ENCODE measurements around the gene MARF1. TPM values are rescaled to one million over a fixed set of nuclear protein-coding genes. Genes with fewer than 3 reads are reported as not detected.
A peak's percentile ranks its signal among the peaks of the same experiment; 100 is the strongest.
"Not testable (repeated sequence)": the region's sequence is repeated elsewhere in the genome, so short reads cannot be mapped to it uniquely, and the experiment has no call there.

Gene MARF1, protein sequence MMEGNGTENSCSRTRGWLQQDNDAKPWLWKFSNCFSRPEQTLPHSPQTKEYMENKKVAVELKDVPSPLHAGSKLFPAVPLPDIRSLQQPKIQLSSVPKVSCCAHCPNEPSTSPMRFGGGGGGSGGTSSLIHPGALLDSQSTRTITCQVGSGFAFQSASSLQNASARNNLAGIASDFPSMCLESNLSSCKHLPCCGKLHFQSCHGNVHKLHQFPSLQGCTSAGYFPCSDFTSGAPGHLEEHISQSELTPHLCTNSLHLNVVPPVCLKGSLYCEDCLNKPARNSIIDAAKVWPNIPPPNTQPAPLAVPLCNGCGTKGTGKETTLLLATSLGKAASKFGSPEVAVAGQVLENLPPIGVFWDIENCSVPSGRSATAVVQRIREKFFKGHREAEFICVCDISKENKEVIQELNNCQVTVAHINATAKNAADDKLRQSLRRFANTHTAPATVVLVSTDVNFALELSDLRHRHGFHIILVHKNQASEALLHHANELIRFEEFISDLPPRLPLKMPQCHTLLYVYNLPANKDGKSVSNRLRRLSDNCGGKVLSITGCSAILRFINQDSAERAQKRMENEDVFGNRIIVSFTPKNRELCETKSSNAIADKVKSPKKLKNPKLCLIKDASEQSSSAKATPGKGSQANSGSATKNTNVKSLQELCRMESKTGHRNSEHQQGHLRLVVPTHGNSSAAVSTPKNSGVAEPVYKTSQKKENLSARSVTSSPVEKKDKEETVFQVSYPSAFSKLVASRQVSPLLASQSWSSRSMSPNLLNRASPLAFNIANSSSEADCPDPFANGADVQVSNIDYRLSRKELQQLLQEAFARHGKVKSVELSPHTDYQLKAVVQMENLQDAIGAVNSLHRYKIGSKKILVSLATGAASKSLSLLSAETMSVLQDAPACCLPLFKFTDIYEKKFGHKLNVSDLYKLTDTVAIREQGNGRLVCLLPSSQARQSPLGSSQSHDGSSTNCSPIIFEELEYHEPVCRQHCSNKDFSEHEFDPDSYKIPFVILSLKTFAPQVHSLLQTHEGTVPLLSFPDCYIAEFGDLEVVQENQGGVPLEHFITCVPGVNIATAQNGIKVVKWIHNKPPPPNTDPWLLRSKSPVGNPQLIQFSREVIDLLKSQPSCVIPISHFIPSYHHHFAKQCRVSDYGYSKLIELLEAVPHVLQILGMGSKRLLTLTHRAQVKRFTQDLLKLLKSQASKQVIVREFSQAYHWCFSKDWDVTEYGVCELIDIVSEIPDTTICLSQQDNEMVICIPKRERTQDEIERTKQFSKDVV (N-terminal part only)
- polyA plus RNA-seq (2012; ENCODE audit: insufficient read depth, insufficient read length), result 21.7 TPM

- DNase-seq (ENCODE audit: low read depth, low spot score), result peak; percentile 85
- peak within 1 kb of the TSS; percentile 88 for H3K4me3 ChIP-seq (ENCODE audit: low read length)
Observed at GRCh38 chr16:15643048-15643945, at the start of gene MARF1. TSS of gene MARF1 (minus strand) at chr16:15643154. CDS start at chr16:15639233, 3,921 bp downstream.

DNA sequence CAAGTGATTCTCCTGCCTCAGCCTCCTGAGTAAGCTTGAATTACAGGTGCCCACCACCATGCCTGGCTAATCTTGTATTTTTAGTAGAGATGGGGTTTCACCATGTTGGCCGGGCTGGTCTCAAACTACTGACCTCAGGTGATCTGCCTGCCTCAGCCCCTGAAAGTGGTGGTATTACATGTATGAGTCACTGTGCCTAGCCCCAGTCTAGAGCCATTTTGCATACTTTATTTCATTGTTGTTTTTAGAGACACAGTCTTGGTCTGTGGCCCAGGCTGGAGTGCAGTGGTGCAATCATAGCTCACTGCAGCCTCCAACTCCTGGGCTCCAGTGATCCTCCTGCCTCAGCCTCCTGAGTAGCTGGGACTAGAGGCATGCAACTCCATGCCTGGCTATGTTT lies 49.6 kb upstream of the MARF1 start:
- DNase-seq (ENCODE audit: low read depth, low spot score); H3K4me3 ChIP-seq (ENCODE audit: low read length): not testable (repeated sequence)

GRCh38 chr16:15691046-15691445 lies 48.1 kb upstream of the MARF1 start:
- H3K4me3 ChIP-seq (ENCODE audit: low read length), result no peak overlapping the region

DNA sequence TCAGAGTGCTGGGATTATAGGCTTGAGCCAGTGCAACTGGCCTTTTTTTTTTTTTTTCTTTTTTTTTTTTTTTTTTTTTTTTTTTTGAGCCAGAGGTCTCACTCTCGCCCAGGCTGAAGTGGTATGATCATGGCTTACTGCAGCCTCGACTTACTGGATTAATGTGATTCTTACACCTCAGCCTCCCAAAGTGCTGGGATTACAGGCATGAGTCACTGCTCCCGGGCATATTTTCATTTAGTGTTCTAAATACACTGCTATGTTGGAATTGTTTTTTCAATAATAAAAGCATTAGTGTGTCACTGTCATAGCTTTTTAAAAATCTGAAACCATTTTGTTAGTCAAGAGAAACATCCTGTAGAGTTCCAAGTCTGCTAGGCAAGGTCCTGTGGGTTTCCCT lies 47.3 kb upstream of the MARF1 start:
- no peak overlapping the region for H3K4me3 ChIP-seq (ENCODE audit: low read length)
- no peak for DNase-seq (ENCODE audit: low read depth, low spot score)

More at GRCh38 chr16:15691046-15691445, 48.1 kb upstream of the MARF1 start:
- no peak for DNase-seq (ENCODE audit: low read depth, low spot score)

DNA sequence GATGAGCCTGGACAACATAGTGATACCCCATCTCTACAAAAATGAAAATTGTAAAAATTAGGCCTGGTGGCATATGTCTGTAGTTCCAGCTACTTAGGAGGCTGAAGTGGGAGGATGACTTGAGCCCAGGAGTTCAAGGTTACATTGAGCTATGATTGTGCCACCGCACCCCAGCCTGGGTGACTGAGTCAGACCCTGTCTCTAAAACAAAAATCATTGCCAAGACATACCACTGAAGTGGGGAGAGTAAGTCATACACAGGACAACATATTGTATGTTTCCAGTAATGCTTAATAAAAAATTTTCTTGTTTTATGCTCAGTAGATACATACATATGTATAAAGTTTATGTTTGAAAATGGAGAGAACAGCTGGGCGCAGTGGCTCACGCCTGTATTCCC lies 46.3 kb upstream of the MARF1 start:
- no peak for DNase-seq (ENCODE audit: low read depth, low spot score)
- no peak overlapping the region for H3K4me3 ChIP-seq (ENCODE audit: low read length)

- no peak for DNase-seq (ENCODE audit: low read depth, low spot score)
- H3K4me3 ChIP-seq (ENCODE audit: low read length), result no peak overlapping the region
Observed at GRCh38 chr16:15686287-15686686, 43.3 kb upstream of the MARF1 start.

DNA sequence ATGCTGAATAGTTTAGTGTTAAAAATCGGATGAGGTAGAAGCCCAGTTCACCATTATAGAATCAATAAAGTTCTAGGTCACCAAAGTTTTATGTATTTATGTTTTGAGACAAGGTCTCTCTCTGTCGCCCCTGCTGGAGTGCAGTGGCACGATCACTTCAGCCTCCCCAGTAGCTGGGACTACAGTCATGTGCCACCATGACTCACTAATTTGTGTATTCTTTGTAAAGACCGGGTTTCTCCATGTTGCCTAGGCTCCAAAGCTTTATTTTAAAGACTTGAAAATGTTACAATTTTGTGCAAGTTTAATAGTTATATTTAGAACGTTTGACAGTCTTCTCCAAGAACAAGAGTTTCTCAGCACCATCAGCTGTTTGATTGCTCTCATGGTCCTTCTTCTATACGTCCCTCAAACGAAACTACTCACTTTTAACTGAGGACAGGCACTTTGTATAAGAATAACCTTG lies 39.2 kb upstream of the MARF1 start:
- peak; percentile 32 for DNase-seq (ENCODE audit: low read depth, low spot score)
- no peak overlapping the region for H3K4me3 ChIP-seq (ENCODE audit: low read length)

DNA sequence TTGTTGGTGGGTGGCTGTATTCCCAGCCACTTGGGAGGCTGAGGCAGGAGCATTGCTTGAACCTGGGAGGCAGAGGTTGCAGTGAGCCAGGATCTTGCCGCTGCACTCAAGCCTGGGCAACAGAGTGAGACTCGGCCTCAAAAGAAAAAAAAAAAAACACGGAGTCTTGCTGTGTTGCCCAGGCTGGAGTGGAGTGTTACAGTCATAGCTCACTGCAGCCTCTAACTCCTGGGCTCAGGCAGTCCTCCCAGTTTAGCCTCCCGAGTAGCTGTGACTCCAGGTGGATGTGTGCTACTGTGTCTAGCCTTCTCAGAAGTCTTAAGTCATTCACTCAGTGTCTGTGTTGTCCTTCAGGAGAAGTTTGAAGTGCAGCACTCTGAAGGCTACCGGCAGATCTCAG lies 34.5 kb upstream of the MARF1 start:
- DNase-seq (ENCODE audit: low read depth, low spot score), result no peak
- H3K4me3 ChIP-seq (ENCODE audit: low read length), result no peak overlapping the region

DNA sequence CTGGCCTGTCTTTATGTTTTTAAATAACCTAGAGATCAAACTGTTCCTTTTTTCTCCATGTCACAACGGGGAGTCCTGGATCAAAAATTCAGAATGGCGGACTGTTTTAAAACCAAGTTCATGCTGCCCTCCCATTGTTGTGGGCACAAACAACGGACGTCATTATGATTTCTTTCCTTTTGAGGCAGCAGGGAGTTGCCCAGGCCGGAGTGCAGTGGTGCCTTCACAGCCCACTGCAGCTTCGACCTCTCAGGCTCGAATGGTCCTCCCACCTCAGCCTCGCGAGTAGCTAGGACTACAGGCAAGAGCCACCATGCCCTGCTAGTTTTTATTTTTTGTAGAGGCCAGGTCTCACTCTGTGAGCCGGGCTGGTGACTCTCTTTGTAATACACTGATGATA lies 33.6 kb upstream of the MARF1 start:
- no peak overlapping the region for H3K4me3 ChIP-seq (ENCODE audit: low read length)
- DNase-seq (ENCODE audit: low read depth, low spot score), result no peak

DNA sequence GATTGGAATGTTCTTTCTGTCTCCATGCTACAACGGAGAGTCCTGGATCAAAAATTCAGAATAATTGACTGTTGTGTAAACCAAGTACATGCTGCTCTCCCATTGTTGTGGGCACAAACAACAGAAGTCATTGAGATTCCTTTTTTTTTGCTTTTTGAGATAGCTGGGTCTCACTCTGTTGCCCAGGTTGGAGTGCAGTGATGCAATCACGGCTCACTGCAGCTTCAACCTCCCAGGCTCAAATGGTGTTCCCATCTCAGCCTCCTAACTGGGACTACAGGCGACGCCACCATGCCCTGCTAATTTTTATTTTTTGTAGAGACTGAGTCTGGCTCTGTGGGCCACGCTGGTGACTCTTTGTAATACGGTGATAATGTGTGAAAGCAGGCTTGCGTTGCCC lies 31.6 kb upstream of the MARF1 start:
- DNase-seq (ENCODE audit: low read depth, low spot score), result no peak
- H3K4me3 ChIP-seq (ENCODE audit: low read length), result no peak overlapping the region

DNA sequence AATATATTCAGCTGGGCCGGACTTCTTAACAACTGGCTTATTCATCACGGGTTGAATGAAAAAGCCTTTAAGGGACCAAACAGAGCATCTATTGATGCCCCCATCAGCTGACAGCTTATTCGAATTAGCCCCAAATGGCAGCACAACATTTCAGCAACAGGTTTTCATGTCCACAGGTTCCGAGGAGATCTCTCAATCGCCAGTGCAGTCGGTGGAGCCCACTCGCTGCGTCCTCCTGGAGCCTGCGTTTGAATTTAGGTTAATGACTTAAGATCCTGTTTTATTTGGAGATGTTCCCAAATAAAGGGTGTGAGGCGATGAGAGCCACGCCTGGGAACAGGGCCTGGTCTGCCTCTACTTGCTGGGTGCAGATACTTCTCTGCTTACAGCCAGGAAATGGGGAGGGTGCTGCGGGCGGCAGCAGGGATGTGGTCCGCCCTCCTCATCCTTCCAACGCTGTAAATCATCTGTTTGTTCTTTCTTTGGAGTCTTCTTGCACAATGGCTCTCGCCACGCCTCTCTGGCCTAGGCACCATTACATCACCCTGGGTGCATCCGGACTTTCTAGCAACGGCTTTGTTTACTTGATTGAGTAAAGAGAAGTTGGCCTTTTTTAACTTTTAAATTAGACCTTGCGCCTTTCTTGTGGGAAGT lies 29.7 kb upstream of the MARF1 start:
- peak; percentile 93 for DNase-seq (ENCODE audit: low read depth, low spot score)
- H3K4me3 ChIP-seq (ENCODE audit: low read length), result peak overlapping the region; percentile 20

GRCh38 chr16:15672127-15672513 lies 29.2 kb upstream of the MARF1 start:
- H3K4me3 ChIP-seq (ENCODE audit: low read length), result not testable (repeated sequence)

GRCh38 chr16:15671530-15672117 lies 28.7 kb upstream of the MARF1 start:
- H3K4me3 ChIP-seq (ENCODE audit: low read length), result no peak overlapping the region
- DNase-seq (ENCODE audit: low read depth, low spot score), result no peak

More at GRCh38 chr16:15672127-15672513, 29.2 kb upstream of the MARF1 start:
- DNase-seq (ENCODE audit: low read depth, low spot score), result not testable (repeated sequence)

DNA sequence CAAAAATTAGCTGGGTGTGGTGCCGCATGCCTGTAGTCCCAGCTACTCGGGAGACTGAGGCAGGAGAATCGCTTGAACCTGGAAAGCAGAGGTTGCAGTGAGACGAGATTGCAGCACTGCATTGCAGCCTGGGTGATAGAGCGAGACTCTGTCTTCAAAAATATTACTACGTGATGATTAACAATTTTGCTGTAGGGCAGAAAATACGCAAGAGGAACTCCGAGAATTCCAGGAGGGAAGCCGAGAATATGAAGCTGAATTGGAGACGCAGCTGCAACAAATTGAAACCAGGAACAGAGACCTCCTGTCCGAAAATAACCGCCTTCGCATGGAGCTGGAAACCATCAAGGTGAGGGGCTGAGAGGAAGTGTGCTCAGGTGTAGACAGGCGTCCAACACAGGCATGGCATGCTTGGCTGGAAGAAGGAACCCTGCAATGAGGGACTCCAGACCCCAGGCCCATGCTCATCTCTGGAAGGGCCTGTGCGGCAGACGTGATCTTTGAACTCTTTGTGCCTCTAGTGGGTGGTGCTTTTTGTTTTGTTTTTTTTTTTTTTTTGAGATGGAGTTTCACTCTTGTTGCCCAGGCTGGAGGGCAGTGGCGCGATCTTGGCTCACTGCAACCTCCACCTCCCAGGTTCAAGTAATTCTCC lies 24.3 kb upstream of the MARF1 start:
- DNase-seq (ENCODE audit: low read depth, low spot score), result no peak
- H3K4me3 ChIP-seq (ENCODE audit: low read length), result no peak overlapping the region

- H3K4me3 ChIP-seq (ENCODE audit: low read length), result no peak overlapping the region
- DNase-seq (ENCODE audit: low read depth, low spot score), result no peak
Observed at GRCh38 chr16:15665107-15665506, 22.2 kb upstream of the MARF1 start.

GRCh38 chr16:15660203-15660601 lies 17.2 kb upstream of the MARF1 start:
- H3K4me3 ChIP-seq (ENCODE audit: low read length), result no peak overlapping the region
- no peak for DNase-seq (ENCODE audit: low read depth, low spot score)

DNA sequence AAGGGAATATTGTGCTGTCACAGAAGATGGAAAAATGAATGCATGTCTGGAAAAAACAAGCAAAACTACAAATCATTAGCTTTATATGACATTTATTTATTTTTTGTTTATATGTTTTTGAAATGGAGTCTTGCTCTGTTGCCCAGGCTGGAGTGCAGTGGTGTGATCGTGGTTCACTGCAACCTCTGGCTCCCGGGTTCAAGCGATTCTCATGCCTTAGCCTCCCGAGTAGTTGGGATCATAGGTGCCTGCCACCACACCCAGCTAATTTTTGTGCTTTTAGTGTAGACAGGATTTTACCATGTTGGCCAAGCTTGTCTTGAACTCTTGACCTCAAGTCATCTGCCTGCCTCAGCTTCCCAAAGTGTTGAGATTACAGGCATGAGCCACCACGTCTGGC lies 15.6 kb upstream of the MARF1 start:
- DNase-seq (ENCODE audit: low read depth, low spot score), result no peak
- H3K4me3 ChIP-seq (ENCODE audit: low read length), result no peak overlapping the region
